Breast epithelium (tissue), 4 donors: Measurements from ENCODE around the gene DDX31. TPM values are rescaled to one million over a fixed set of nuclear protein-coding genes. Genes with fewer than 3 reads are reported as not detected.

Source experiments
- DNase-seq, 2 donors: peaks; one replicate each; pipeline ENCODE4 v3.0.0-alpha.2; 2019; ENCODE audit warnings: low spot score in 2 of 2
- H3K27ac ChIP-seq, 2 donors: fragments of 200-600 bp; sonication (generic) in 1 of 2; one replicate each; pipeline ENCODE4 v1.5.1; 2016 to 2019; ENCODE audit warnings: mild to moderate bottlenecking in 1 of 2
- H3K27me3 ChIP-seq, 2 donors: fragments of 200-600 bp; sonication (generic) in 1 of 2; one replicate each; pipeline versions ENCODE4 v1.5.1 to v1.6.0; 2017 to 2019; ENCODE audit warnings: control low read depth in 1 of 2, mild to moderate bottlenecking in 1 of 2
- H3K36me3 ChIP-seq: fragments of 200-600 bp; one replicate; pipeline ENCODE4 v1.5.1; 2019
- H3K4me1 ChIP-seq, 2 donors: fragments of 200-600 bp; sonication (generic); one replicate each; pipeline ENCODE4 v1.5.1; 2016 to 2019; ENCODE audit warnings: control low read depth in 1 of 2
- H3K4me3 ChIP-seq, 3 donors: fragments of 200-600 bp; sonication (generic); 1 replicate in 2 of 3; 2 replicates in 1 of 3; pipeline ENCODE4 v1.5.1; 2016 to 2019; ENCODE audit warnings: mild to moderate bottlenecking in 3 of 3, moderate library complexity in 2 of 3
- H3K9me3 ChIP-seq, 2 donors: fragments of 200-600 bp; sonication (generic) in 1 of 2; one replicate each; pipeline ENCODE4 v1.5.1; 2016 to 2019; ENCODE audit warnings: control low read depth in 1 of 2
- POLR2A ChIP-seq: fragments of 450-650 bp; IDR thresholded peaks from one replicate; pipeline ENCODE4 v1.6.1; 2016; ENCODE audit warnings: antibody characterized with exemption, mild to moderate bottlenecking, moderate library complexity
- POLR2AphosphoS5 ChIP-seq, 3 donors: sonication (generic); formaldehyde crosslinking; IDR thresholded peaks; one replicate each; pipeline ENCODE4 v1.6.1; 2017; ENCODE audit warnings: antibody characterized with exemption in 3 of 3
- intact Hi-C: fragments of 100-400 bp; cut with DNase I; formaldehyde crosslinking; loops from one replicate; pipeline ENCODE4 v1.15.1; 2023; ENCODE audit warnings: low total_unique reads
- total RNA-seq, 3 donors: library from RNA; depleted of rRNA; stranded (reverse); fragments of >200 nt; gene quantifications; one replicate each; pipeline ENCODE4 v1.1.0, GENCODE V29; 2016
- TF ChIP-seq, protein P1 (sequence below), 3 donors: fragments of 450-650 bp; IDR thresholded peaks; one replicate each; pipeline ENCODE4 v1.5.1; 2016 to 2017; ENCODE audit warnings: antibody characterized with exemption in 3 of 3, mild to moderate bottlenecking in 3 of 3, moderate library complexity in 3 of 3

The DDX31 gene
- total RNA-seq, 3 donors from 2014 or later = 10.2 to 23.6 (median 19.0) TPM

DNA sequence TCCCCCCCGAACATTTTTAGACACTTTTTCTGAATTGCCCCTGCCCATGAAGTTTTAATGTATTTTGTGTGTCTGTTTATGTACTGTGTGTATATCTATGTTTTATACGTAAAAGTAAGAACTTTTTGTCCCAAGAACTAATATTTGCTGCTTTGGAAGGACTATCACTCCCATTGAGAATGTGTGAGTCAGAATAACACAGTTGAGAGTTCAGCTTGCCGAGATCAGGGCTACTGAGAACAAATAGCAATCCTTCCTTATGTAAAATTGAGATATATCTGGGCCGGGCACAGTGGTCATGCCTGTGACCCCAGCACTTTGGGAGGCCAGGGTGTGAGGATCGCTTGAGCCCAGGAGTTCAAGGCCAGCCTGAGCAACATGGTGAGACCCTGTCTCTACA is 11.8 kb upstream of the DDX31 start:
- no peaks in the 10 kb centered on the region for H3K27me3 ChIP-seq
- no peak overlapping the region for H3K27ac ChIP-seq
- no peak for DNase-seq
- intact Hi-C loops = no loop called here
- no peaks in the 10 kb centered on the region for H3K9me3 ChIP-seq
- no peak overlapping the region for H3K4me3 ChIP-seq
- no peaks in the 10 kb centered on the region for H3K36me3 ChIP-seq
- TF ChIP-seq POLR2A = no peak
- no peak for TF ChIP-seq POLR2AphosphoS5 (IDR thresholded peaks at IDR 0.05)
- TF ChIP-seq, protein P1, sequence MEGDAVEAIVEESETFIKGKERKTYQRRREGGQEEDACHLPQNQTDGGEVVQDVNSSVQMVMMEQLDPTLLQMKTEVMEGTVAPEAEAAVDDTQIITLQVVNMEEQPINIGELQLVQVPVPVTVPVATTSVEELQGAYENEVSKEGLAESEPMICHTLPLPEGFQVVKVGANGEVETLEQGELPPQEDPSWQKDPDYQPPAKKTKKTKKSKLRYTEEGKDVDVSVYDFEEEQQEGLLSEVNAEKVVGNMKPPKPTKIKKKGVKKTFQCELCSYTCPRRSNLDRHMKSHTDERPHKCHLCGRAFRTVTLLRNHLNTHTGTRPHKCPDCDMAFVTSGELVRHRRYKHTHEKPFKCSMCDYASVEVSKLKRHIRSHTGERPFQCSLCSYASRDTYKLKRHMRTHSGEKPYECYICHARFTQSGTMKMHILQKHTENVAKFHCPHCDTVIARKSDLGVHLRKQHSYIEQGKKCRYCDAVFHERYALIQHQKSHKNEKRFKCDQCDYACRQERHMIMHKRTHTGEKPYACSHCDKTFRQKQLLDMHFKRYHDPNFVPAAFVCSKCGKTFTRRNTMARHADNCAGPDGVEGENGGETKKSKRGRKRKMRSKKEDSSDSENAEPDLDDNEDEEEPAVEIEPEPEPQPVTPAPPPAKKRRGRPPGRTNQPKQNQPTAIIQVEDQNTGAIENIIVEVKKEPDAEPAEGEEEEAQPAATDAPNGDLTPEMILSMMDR (IDR thresholded peaks at IDR 0.05) = no peak
- no peaks in the 10 kb centered on the region for H3K4me1 ChIP-seq

DNA sequence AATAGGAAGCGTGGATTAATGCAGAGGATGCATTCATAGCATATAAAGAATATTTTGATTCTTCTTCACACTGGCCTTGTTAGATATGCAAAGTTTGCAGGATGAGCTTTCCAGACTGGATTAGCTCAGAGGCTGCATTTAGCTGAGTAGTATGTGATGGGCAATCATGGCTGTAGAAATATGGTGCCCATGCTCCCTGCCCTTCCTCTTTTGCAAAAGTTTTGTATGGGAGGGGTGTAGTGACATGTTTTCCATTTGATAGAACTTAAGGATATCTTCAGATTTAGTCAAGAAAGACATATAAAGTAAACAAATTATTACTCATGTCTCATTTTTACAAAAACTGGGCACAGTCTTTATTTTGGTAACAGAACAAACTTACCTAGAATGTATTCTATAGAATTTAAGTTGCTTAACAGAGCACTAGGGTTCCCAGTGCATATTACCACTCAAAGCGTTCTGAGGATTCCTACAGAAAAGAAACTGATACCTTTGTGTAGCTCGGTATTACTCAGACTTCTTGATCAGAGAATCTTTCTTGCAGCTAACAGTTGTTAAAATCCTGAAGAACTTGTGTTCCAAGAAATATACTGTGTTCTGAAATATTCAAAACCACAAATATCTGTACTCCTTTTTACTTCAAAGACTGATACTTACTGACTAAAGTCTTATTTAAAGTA is 10.3 kb upstream of the DDX31 start:
- TF ChIP-seq POLR2A (no peak), POLR2AphosphoS5 (IDR thresholded peaks at IDR 0.05) (no peak)
- TF ChIP-seq, protein P1 (IDR thresholded peaks at IDR 0.05) = no peak
- no peaks in the 10 kb centered on the region for H3K27me3 ChIP-seq
- no peaks in the 10 kb centered on the region for H3K9me3 ChIP-seq
- H3K4me3 ChIP-seq = no peak overlapping the region
- intact Hi-C loops = no loop called here
- H3K36me3 ChIP-seq = no peaks in the 10 kb centered on the region
- H3K4me1 ChIP-seq = no peaks in the 10 kb centered on the region
- no peak overlapping the region for H3K27ac ChIP-seq
- no peak for DNase-seq

DNA sequence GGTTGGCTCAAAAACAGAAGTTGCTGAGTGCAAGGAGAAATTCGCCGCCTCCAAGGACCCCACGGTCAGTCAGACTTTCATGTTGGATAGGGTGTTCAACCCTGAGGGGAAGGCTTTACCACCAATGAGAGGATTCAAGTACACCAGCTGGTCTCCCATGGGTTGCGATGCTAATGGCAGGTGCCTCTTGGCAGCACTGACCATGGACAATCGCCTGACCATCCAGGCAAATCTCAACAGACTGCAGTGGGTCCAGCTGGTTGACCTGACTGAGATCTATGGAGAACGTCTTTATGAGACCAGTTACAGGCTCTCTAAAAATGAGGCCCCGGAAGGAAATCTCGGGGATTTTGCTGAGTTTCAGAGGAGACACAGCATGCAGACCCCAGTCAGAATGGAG is 8.2 kb upstream of the DDX31 start:
- Histone ChIP-seq H3K4me1 (no peaks in the 10 kb centered on the region), H3K27ac (no peak overlapping the region), H3K9me3 (no peaks in the 10 kb centered on the region), H3K27me3 (no peaks in the 10 kb centered on the region), H3K36me3 (no peaks in the 10 kb centered on the region), H3K4me3 (no peak overlapping the region)
- no peak for DNase-seq
- no peak for TF ChIP-seq POLR2AphosphoS5 (IDR thresholded peaks at IDR 0.05)
- TF ChIP-seq POLR2A = no peak
- intact Hi-C loops = loop anchor here (2.0 kb wide), 1 partner anchor 45 kb away; no protein-coding TSS in a partner anchor

DNA sequence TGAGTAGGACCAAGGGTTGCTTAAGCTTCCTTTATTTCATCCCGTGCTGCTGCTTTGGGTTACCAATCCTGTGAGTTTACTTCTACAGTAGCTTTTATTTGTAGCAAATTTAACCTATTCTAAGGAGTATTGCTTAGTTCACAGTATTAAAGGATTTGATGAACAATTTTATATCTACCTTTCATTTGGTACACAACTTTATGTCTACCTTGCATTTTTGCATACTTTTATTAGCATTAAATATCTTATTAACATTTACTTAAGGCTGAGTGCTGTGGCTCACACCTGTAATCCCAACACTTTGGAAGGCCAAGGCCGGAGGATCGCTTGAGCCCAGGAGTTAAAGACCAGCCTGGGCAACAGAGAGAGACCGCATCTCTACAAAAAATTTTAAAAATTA is 4.7 kb upstream of the DDX31 start:
- no peaks in the 10 kb centered on the region for H3K4me1 ChIP-seq
- H3K9me3 ChIP-seq = no peaks in the 10 kb centered on the region
- DNase-seq = no peak
- no peak overlapping the region for H3K27ac ChIP-seq
- H3K36me3 ChIP-seq = no peaks in the 10 kb centered on the region
- H3K27me3 ChIP-seq = no peaks in the 10 kb centered on the region
- no peak for TF ChIP-seq POLR2A
- TF ChIP-seq, protein P1 (IDR thresholded peaks at IDR 0.05) = no peak
- TF ChIP-seq POLR2AphosphoS5 (IDR thresholded peaks at IDR 0.05) = no peak
- intact Hi-C loops = no loop called here
- no peak overlapping the region for H3K4me3 ChIP-seq

DNA sequence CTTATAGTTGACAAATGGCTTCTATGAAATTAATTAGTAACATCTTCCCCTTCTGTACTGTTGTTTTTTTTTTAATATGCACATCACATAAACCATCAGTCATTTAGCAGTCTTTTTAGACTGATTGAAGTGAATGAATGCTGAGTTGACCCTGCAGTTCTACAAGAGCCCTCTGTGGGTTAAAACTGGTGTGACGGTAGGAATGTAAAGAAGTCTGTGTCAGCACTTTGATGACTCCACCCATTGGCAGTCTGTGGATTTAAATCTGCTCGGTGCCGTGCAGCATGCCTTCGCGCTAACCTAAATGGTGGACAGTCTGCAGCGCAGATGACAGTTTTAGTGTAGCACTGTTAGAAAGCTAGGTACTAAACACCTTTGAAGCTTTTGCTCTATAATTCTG is 3.6 kb upstream of the DDX31 start:
- Histone ChIP-seq H3K4me1 (peaks cover 0 to 5% of the 10 kb centered on the region in 2 donors), H3K9me3 (no peaks in the 10 kb centered on the region), H3K4me3 (no peak overlapping the region), H3K36me3 (no peaks in the 10 kb centered on the region), H3K27ac (no peak overlapping the region), H3K27me3 (no peaks in the 10 kb centered on the region)
- intact Hi-C loops = no loop called here
- TF ChIP-seq POLR2A (no peak), POLR2AphosphoS5 (IDR thresholded peaks at IDR 0.05) (no peak)
- TF ChIP-seq, protein P1 (IDR thresholded peaks at IDR 0.05) = no peak
- no peak for DNase-seq
